ENCODE measurements around the gene SLAMF8.
A peak's percentile ranks its signal among the peaks of the same experiment; 100 is the strongest.

The SLAMF8 gene

GRCh38 chr1:159845751-159846629 lies 19.3 kb downstream of the SLAMF8 start:
- TF ChIP-seq, protein P1, sequence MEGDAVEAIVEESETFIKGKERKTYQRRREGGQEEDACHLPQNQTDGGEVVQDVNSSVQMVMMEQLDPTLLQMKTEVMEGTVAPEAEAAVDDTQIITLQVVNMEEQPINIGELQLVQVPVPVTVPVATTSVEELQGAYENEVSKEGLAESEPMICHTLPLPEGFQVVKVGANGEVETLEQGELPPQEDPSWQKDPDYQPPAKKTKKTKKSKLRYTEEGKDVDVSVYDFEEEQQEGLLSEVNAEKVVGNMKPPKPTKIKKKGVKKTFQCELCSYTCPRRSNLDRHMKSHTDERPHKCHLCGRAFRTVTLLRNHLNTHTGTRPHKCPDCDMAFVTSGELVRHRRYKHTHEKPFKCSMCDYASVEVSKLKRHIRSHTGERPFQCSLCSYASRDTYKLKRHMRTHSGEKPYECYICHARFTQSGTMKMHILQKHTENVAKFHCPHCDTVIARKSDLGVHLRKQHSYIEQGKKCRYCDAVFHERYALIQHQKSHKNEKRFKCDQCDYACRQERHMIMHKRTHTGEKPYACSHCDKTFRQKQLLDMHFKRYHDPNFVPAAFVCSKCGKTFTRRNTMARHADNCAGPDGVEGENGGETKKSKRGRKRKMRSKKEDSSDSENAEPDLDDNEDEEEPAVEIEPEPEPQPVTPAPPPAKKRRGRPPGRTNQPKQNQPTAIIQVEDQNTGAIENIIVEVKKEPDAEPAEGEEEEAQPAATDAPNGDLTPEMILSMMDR (IDR thresholded peaks at IDR 0.05; ENCODE audit: borderline replicate concordance, insufficient read depth, low read depth, low read length) = no peak
- no peak overlapping the region for H3K4me3 ChIP-seq (ENCODE audit: low read depth, low read length)

DNA sequence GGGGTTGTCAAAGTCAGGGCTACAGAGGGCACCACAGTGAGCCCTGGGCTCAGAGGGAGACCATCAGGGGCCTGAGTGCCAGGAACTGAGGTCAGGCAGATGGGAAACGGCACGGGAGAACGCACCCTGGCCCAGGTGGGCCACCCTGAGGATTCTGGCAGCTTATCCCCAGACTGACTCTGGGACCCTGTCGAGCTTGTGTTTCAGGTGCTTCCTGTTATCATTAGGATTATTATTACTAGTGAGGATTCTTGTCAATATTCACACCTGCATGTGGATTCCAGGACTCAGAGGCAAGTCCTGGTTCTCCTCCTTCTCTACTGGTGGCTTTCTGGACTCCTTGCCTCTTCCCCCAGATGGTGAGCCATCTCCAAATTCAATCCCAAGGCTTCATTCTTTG lies 20.6 kb downstream of the SLAMF8 start:
- H3K4me3 ChIP-seq (ENCODE audit: low read depth, low read length) = no peak overlapping the region
- TF ChIP-seq, protein P1 (IDR thresholded peaks at IDR 0.05; ENCODE audit: borderline replicate concordance, insufficient read depth, low read depth, low read length) = no peak

DNA sequence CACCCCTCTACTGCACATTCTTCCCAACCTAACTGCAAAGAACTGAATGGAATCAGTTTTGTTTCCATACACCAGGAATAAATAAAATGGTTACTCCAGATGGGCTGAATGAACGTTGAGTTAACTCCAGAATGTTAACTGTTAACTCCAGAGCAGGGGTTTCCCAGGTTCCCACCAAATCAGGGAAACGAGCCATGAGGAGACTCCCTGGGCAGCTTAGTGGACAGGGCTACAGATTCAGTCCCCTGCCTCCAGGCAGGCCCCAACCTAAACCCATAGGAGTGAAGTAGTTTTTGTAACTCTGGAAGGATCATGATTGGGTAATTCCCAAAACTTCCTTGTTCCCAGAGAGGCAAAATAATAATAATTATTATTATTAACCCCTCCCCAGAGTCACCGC lies 21.7 kb downstream of the SLAMF8 start:
- H3K4me3 ChIP-seq (ENCODE audit: low read depth, low read length) = no peak overlapping the region
- TF ChIP-seq, protein P1 (IDR thresholded peaks at IDR 0.05; ENCODE audit: borderline replicate concordance, insufficient read depth, low read depth, low read length) = no peak

DNA sequence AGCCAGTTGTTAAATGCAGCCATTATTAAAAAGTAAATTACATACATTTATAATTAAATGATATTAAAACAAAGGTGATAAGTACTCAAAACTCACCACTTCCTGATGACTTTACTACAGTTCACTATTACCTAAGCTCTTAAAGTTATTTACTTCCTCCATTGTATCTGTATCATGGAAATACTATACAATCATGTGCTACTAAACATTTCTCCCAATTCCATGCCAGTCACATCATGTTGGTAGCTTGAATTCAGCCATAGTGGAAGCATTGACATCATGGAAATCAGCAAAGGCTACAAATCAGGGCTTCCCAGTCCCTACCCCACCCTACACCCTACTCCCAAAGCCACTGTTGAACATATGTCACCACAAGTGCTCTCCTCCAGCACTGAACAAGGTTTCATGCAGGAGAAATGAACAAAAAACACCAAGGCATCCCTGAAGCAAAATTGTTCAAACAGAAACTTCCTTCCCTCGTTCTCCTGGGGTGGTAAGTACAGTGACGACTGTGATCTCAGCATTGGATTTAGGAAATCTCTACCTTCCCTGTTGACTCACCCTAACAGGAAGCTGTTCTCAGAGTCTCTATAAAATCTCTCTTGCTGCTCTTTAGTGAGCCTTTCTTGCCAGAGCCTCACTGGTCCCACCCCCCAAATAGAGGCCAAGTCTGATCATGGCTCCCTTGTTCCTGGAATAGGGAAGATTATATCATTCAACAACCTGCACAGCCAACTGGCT lies 23.1 kb downstream of the SLAMF8 start:
- H3K4me3 ChIP-seq (ENCODE audit: low read depth, low read length) = no peak overlapping the region
- TF ChIP-seq, protein P1 (IDR thresholded peaks at IDR 0.05; ENCODE audit: borderline replicate concordance, insufficient read depth, low read depth, low read length) = no peak

DNA sequence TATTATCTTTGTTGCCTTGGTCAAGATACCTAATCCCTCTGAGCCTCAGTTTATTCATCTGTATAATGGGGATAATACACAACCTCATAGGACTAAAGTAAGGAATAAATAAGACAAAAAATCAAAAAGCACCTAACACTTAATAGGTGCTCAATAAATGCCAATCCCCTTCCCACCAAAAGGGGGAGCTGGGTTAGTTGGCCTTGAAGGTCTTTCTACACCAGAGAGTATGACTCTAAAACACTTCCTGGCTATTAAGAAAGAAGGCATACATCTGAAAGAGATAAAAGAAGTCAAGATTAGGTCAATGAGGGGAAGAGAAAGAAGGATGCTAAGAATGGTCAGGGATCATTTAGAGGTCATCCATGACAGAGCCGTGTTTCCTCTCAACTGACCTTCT lies 24.7 kb downstream of the SLAMF8 start:
- H3K4me3 ChIP-seq (ENCODE audit: low read depth, low read length) = no peak overlapping the region
- TF ChIP-seq, protein P1 (IDR thresholded peaks at IDR 0.05; ENCODE audit: borderline replicate concordance, insufficient read depth, low read depth, low read length) = peak; percentile 22; the same call in 1 of the 2 replicates

GRCh38 chr1:159853417-159854115 lies 26.9 kb downstream of the SLAMF8 start:
- H3K4me3 ChIP-seq (ENCODE audit: low read depth, low read length) = no peak overlapping the region
- TF ChIP-seq, protein P1 (IDR thresholded peaks at IDR 0.05; ENCODE audit: borderline replicate concordance, insufficient read depth, low read depth, low read length) = no peak
